Fibroblast of lung (primary cell): Measurements from ENCODE around the gene PMP22. TPM values are rescaled to one million over a fixed set of nuclear protein-coding genes. Genes with fewer than 3 reads are reported as not detected.
"Not testable (repeated sequence)": the region's sequence is repeated elsewhere in the genome, so short reads cannot be mapped to it uniquely, and the experiment has no call there.

ENCODE experiments used
- DNase-seq, 2 donors: peaks; one replicate each; pipeline versions ENCODE4 v3.0.0 to v3.0.0-alpha.2; 2010; ENCODE audit warnings: low read depth in 2 of 2
- H2AFZ ChIP-seq: 2 replicates; pipeline ENCODE4 v1.5.1; 2012; ENCODE audit warnings: low read length, control low read depth, inconsistent platforms
- H3K27ac ChIP-seq: 2 replicates; pipeline ENCODE4 v1.5.1; 2011; ENCODE audit warnings: low read length, control low read depth; ENCODE audit not compliant: insufficient read depth
- H3K27me3 ChIP-seq: 2 replicates; pipeline ENCODE4 v1.5.1; 2011; ENCODE audit warnings: mild to moderate bottlenecking, low read length; ENCODE audit not compliant: control insufficient read depth, insufficient read depth
- H3K36me3 ChIP-seq: 2 replicates; pipeline ENCODE4 v1.5.1; 2011; ENCODE audit warnings: low read length; ENCODE audit not compliant: control insufficient read depth, insufficient read depth
- H3K4me1 ChIP-seq: 2 replicates; pipeline ENCODE4 v1.5.1; 2011; ENCODE audit warnings: low read length; ENCODE audit not compliant: control insufficient read depth, insufficient read depth; ENCODE audit errors: extremely low read depth
- H3K4me2 ChIP-seq: 2 replicates; pipeline ENCODE4 v1.5.1; 2011; ENCODE audit warnings: low read length, control low read depth; ENCODE audit not compliant: insufficient read depth; ENCODE audit errors: extremely low read depth
- H3K4me3 ChIP-seq, 4 experiments: fragments of 200-600 bp in 1 of 4; sonication (generic) in 1 of 4; replicated peaks in 1 of 4; 2 replicates each; pipeline ENCODE4 v1.5.1; 2011 to 2016; ENCODE audit warnings: low read length in 4 of 4, low read depth in 3 of 4, mild to moderate bottlenecking in 3 of 4, control low read depth in 2 of 4, inconsistent platforms in 1 of 4, mixed read lengths in 1 of 4; ENCODE audit not compliant: insufficient read depth in 1 of 4; ENCODE audit errors: control extremely low read depth in 1 of 4
- H3K79me2 ChIP-seq: 2 replicates; pipeline ENCODE4 v1.5.1; 2012; ENCODE audit warnings: mild to moderate bottlenecking, low read length, inconsistent platforms; ENCODE audit not compliant: control insufficient read depth, insufficient read depth
- H3K9ac ChIP-seq: 2 replicates; pipeline ENCODE4 v1.5.1; 2011; ENCODE audit warnings: mild to moderate bottlenecking, low read length, control low read depth; ENCODE audit not compliant: insufficient read depth
- H3K9me3 ChIP-seq: 2 replicates; pipeline ENCODE4 v1.5.1; 2012; ENCODE audit warnings: low read depth, low read length; ENCODE audit not compliant: control insufficient read depth, insufficient read depth
- H4K20me1 ChIP-seq: 2 replicates; pipeline ENCODE4 v1.5.1; 2011; ENCODE audit warnings: low read length; ENCODE audit not compliant: control insufficient read depth, insufficient read depth; ENCODE audit errors: extremely low read depth
- EZH2 ChIP-seq: IDR thresholded peaks from 2 replicates; pipeline ENCODE4 v1.5.1; 2012; ENCODE audit warnings: low read length, control low read depth, mild to moderate bottlenecking; ENCODE audit errors: missing control alignments
- polyA plus RNA-seq, 2 donors: library from polyadenylated mRNA; depleted of rRNA in 1 of 2; stranded (reverse) in 1 of 2; unstranded in 1 of 2; fragments of >200 nt; gene quantifications; 2 replicates each; pipeline ENCODE4 v1.2.1, GENCODE V29; 2011 to 2012; ENCODE audit warnings: missing spikeins in 1 of 2
- total RNA-seq: library from RNA; depleted of rRNA; stranded (reverse); fragments of >200 nt; gene quantifications from 2 replicates; pipeline ENCODE4 v1.2.1, GENCODE V29; 2014
- TF ChIP-seq, protein P1 (sequence below), 2 donors: IDR thresholded peaks in 1 of 2; conservative IDR thresholded peaks in 1 of 2; 1 replicate in 1 of 2; 2 replicates in 1 of 2; pipeline ENCODE4 v1.5.1; 2011 to 2012; ENCODE audit warnings: low read length in 2 of 2, control low read depth in 1 of 2, inconsistent platforms in 1 of 2, low read depth in 1 of 2, mild to moderate bottlenecking in 1 of 2

PMP22 gene
- total and polyA plus RNA-seq, 2 donors (not counting 1 experiment from before 2014, with no cell fraction given) = 74.0 to 269 TPM

GRCh38 chr17:15230866-15231265 lies 34.3 kb downstream of the PMP22 start:
- no peak overlapping the region for H3K27ac ChIP-seq
- no peak for DNase-seq
- H3K4me1 ChIP-seq = peaks cover 4% of the 10 kb centered on the region
- no peaks in the 10 kb centered on the region for H4K20me1 ChIP-seq
- no peak for TF ChIP-seq EZH2
- TF ChIP-seq, protein P1, sequence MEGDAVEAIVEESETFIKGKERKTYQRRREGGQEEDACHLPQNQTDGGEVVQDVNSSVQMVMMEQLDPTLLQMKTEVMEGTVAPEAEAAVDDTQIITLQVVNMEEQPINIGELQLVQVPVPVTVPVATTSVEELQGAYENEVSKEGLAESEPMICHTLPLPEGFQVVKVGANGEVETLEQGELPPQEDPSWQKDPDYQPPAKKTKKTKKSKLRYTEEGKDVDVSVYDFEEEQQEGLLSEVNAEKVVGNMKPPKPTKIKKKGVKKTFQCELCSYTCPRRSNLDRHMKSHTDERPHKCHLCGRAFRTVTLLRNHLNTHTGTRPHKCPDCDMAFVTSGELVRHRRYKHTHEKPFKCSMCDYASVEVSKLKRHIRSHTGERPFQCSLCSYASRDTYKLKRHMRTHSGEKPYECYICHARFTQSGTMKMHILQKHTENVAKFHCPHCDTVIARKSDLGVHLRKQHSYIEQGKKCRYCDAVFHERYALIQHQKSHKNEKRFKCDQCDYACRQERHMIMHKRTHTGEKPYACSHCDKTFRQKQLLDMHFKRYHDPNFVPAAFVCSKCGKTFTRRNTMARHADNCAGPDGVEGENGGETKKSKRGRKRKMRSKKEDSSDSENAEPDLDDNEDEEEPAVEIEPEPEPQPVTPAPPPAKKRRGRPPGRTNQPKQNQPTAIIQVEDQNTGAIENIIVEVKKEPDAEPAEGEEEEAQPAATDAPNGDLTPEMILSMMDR (conservative IDR thresholded peaks at IDR 0.05 in 1 of 2, IDR thresholded peaks at IDR 0.05 in 1 of 2; ENCODE audit: low read depth in 1 of 2, low read length in 2 of 2) = no peak
- no peaks in the 10 kb centered on the region for H3K27me3 ChIP-seq
- H3K4me2 ChIP-seq = no peak overlapping the region
- H3K36me3 ChIP-seq = peaks cover 10% of the 10 kb centered on the region
- no peaks in the 10 kb centered on the region for H3K79me2 ChIP-seq
- no peak overlapping the region for H3K9ac ChIP-seq
- H3K9me3 ChIP-seq = no peaks in the 10 kb centered on the region
- H3K4me3 ChIP-seq = no peak overlapping the region
- no peak overlapping the region for H2AFZ ChIP-seq

GRCh38 chr17:15221827-15222226 lies 43.3 kb downstream of the PMP22 start:
- not testable (repeated sequence) for DNase-seq, H3K4me2 ChIP-seq, H3K9ac ChIP-seq, H3K27me3 ChIP-seq, H3K79me2 ChIP-seq, H3K9me3 ChIP-seq, H3K4me1 ChIP-seq, H3K36me3 ChIP-seq, H3K4me3 ChIP-seq, H4K20me1 ChIP-seq, H2AFZ ChIP-seq, H3K27ac ChIP-seq

DNA sequence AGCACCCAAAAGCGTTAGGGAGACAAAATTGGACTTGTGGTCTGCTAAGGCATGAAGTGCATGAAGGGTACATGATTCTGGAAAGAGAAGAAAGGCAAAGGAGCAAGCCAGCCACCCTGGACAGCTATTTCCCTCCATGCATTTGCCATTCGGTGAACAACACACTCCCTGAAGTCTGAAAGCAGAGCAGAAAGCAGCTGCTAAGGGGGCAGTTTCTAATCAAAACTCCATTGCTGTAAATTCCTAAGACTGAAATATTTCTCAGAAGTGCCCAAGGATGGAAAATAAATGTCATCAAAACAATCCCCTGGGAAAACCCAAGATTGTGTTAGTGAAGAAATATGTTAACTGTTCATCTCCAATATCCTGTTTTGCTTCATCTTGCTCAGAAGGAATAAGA lies 44.3 kb downstream of the PMP22 start:
- no peak for DNase-seq

More for the DNA sequence above, 44.3 kb downstream of the PMP22 start:
- H3K9ac ChIP-seq = no peak overlapping the region
- no peaks in the 10 kb centered on the region for H3K79me2 ChIP-seq
- no peaks in the 10 kb centered on the region for H3K9me3 ChIP-seq
- no peaks in the 10 kb centered on the region for H3K4me1 ChIP-seq
- H3K4me2 ChIP-seq = no peak overlapping the region
- no peak overlapping the region for H3K27ac ChIP-seq
- TF ChIP-seq EZH2 = no peak
- TF ChIP-seq, protein P1 (conservative IDR thresholded peaks at IDR 0.05 in 1 of 2, IDR thresholded peaks at IDR 0.05 in 1 of 2; ENCODE audit: low read depth in 1 of 2, low read length in 2 of 2) = no peak
- no peaks in the 10 kb centered on the region for H3K27me3 ChIP-seq
- no peak overlapping the region for H2AFZ ChIP-seq
- no peak overlapping the region for H3K4me3 ChIP-seq
- no peaks in the 10 kb centered on the region for H3K36me3 ChIP-seq
- no peaks in the 10 kb centered on the region for H4K20me1 ChIP-seq
